GM06990 (cell line): ENCODE results near the gene SGIP1.

Experiments
- DNase-seq: peaks from one replicate; pipeline ENCODE4 v3.0.0-alpha.2; 2011; ENCODE audit not compliant: insufficient read length; ENCODE audit errors: extremely low read depth
- H3K27me3 ChIP-seq: replicated peaks from 2 replicates; pipeline ENCODE4 v1.6.0; 2011; ENCODE audit warnings: low read length; ENCODE audit not compliant: control insufficient read depth, insufficient read depth
- H3K36me3 ChIP-seq: 2 replicates; pipeline ENCODE4 v1.5.1; 2011; ENCODE audit warnings: low read length; ENCODE audit not compliant: control insufficient read depth, insufficient read depth
- H3K4me3 ChIP-seq: replicated peaks from 2 replicates; pipeline ENCODE4 v1.5.1; 2011; ENCODE audit warnings: low read depth, mild to moderate bottlenecking, control low read depth, low read length
- TF ChIP-seq, protein P1 (sequence below): IDR thresholded peaks from 2 replicates; pipeline ENCODE4 v1.5.1; 2011; ENCODE audit warnings: low read length, control low read depth, mild to moderate bottlenecking, inconsistent platforms; ENCODE audit not compliant: insufficient read depth, poor library complexity, severe bottlenecking

The SGIP1 gene

DNA sequence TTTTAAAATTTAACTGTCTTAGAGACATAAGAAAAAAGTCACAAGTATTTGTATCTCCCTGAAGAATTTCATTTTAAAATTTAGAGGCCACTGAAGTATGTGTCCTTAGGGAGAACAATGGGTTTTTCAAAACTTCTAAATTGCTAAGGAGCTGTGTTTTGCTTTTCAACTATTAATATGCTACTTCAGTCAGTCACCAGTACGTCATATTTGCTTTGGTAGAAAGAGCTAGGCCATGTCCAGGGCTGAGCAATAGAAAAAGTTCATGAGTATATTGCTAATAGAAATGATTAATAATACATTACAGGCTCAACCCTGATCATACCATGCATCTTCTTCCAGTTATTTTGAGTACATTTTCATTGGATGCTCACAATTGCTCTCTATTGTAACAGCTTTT lies 1.7 kb upstream of the SGIP1 start:
- TF ChIP-seq, protein P1, sequence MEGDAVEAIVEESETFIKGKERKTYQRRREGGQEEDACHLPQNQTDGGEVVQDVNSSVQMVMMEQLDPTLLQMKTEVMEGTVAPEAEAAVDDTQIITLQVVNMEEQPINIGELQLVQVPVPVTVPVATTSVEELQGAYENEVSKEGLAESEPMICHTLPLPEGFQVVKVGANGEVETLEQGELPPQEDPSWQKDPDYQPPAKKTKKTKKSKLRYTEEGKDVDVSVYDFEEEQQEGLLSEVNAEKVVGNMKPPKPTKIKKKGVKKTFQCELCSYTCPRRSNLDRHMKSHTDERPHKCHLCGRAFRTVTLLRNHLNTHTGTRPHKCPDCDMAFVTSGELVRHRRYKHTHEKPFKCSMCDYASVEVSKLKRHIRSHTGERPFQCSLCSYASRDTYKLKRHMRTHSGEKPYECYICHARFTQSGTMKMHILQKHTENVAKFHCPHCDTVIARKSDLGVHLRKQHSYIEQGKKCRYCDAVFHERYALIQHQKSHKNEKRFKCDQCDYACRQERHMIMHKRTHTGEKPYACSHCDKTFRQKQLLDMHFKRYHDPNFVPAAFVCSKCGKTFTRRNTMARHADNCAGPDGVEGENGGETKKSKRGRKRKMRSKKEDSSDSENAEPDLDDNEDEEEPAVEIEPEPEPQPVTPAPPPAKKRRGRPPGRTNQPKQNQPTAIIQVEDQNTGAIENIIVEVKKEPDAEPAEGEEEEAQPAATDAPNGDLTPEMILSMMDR, result no peak
- no peak for DNase-seq
- Histone ChIP-seq H3K36me3 (no peaks in the 10 kb centered on the region), H3K4me3 (no peak overlapping the region), H3K27me3 (no peaks in the 10 kb centered on the region; the same call in none of the 2 replicates)

DNA sequence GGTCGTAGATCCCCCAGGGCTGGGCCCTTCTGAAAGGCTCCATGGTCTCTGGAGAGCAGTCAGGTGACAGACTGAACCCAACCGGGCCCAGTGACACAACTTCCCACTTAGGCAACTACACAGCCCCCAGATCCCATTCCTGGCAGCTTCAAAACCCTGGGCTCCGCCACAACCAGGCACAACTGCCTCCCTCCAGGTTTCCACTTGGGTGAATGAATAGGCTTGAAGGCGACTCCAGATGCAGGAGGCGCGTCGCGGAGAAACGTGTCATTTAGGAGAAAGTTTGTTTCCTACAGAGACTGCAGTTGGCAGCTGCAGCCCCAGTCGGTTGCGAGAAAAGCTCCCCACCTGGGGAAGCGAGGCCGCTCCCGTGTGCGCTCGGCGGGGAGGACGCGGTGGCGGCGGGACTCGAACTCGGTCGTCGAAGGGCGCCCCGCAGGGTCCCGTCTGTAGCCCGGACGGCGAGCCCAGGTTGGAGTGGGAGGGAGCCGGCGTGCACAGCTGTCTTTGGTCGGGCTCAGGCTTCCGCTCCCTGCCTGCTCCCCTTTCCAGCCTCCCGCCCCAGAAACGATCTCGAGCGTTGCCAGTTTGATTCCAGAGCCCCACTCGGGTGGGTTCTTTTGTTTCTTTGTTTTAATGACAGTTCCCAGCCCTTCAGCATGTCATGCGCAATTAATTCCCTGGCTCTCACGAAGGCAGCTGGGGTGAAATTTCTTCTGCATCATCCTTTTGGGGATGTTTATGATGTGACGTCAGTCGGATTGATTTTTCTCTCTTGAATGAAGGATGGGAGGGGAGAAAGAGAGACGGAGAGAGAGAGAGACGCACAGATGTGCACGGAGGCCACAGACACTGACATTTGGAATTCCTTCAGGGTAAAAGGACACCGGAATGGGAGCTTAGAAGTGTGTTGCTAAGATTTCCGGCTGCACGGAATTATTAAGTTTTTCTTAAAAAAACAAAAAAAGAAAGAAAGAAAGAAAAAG lies 862 bp upstream of the SGIP1 start:
- Histone ChIP-seq H3K27me3 (no peaks in the 10 kb centered on the region; the same call in none of the 2 replicates), H3K36me3 (no peaks in the 10 kb centered on the region), H3K4me3 (no peak overlapping the region)
- DNase-seq, result no peak
- TF ChIP-seq, protein P1, result no peak

DNA sequence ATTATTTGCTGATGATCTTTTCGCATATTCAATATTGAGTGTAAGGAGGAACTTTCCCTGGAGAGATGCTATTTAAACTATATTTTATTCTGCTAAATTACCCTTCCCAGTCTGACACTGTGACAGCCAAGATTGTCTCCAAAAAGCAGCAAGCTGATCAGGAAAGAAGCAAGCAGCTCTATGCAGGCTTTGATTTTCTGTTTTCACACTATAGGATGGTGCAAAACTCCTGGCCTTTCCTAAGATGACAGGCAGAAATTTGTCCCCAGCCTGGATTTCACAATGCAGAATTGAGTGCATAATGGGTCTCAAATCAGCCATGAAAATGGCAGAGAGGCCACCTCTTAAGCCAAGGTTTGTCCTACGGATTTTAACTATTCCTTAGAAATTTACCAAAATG lies 1.1 kb downstream of the SGIP1 start:
- TF ChIP-seq, protein P1, result no peak
- no peaks in the 10 kb centered on the region for H3K36me3 ChIP-seq
- no peak for DNase-seq
- H3K4me3 ChIP-seq, result no peak overlapping the region
- H3K27me3 ChIP-seq, result no peaks in the 10 kb centered on the region; the same call in none of the 2 replicates

DNA sequence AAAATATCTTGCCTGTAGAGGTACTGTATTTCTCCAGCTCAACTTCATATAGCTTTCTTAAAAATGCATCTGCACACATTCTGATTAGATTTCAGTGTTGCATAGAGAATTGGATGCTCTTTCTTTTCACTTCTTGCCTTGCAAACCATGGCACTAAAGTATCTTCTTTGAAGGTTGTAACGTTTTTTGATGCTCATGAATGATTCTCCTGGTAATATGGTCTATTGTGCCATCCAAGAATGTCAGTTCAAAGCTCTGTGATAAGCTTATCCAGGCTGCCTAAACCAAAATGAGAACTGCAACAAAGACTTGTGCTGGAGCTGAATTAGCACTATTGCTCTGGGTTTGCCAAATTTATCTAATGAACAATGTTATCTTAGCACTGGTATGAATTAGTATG lies 1.9 kb downstream of the SGIP1 start:
- no peaks in the 10 kb centered on the region; the same call in none of the 2 replicates for H3K27me3 ChIP-seq
- TF ChIP-seq, protein P1, result no peak
- no peak for DNase-seq

DNA sequence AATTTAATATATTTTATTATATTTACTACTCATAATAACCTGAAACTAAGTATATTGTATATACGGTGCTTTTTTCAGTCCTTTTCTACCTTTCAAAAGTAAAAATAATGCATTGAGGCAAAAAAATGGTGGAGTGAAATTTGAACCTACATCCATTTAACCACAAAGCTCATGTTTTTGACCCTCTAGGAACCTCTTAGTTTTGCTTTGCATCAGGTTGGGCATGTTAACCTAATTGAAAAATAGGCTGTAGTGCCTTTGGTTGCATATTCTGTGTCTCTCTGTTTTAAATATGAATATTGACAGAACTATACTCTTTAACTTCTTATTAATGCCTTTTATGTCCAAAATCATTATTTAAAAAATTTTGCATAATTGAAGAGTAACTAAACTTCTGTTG lies 3.8 kb downstream of the SGIP1 start:
- TF ChIP-seq, protein P1, result no peak
- H3K4me3 ChIP-seq, result no peak overlapping the region

More for the DNA sequence above, 1.9 kb downstream of the SGIP1 start:
- no peak overlapping the region for H3K4me3 ChIP-seq
- no peaks in the 10 kb centered on the region for H3K36me3 ChIP-seq

More for the DNA sequence above, 3.8 kb downstream of the SGIP1 start:
- Histone ChIP-seq H3K27me3 (no peaks in the 10 kb centered on the region; the same call in none of the 2 replicates), H3K36me3 (no peaks in the 10 kb centered on the region)
- DNase-seq, result no peak
